Memory B cell (primary cell): ENCODE measurements around the gene CRK.

ENCODE experiments used
- ATAC-seq: fragments of 150-1000 bp; cut with Tn5 transposase; 2 replicates; pipeline ENCODE4 v1.10.0; 2021; ENCODE audit warnings: low read depth, mild to moderate bottlenecking, moderate library complexity
- DNase-seq, 2 donors: peaks; one replicate each; pipeline ENCODE4 v3.0.0; 2022; ENCODE audit warnings: low spot score in 2 of 2
- H3K27ac Mint-ChIP-seq: one replicate; pipeline ENCODE4 v1.8.0; 2022; ENCODE audit warnings: mild to moderate bottlenecking, moderate library complexity, mixed read lengths
- H3K27me3 Mint-ChIP-seq: one replicate; pipeline ENCODE4 v1.8.0; 2022; ENCODE audit warnings: mixed read lengths
- H3K36me3 Mint-ChIP-seq: one replicate; pipeline ENCODE4 v1.8.0; 2022; ENCODE audit warnings: mild to moderate bottlenecking, mixed read lengths
- H3K4me1 Mint-ChIP-seq: one replicate; pipeline ENCODE4 v1.8.0; 2022; ENCODE audit warnings: mixed read lengths
- H3K4me3 Mint-ChIP-seq: one replicate; pipeline ENCODE4 v1.8.0; 2022; ENCODE audit warnings: mild to moderate bottlenecking, moderate library complexity, mixed read lengths
- H3K9me3 Mint-ChIP-seq: one replicate; pipeline ENCODE4 v1.8.0; 2022; ENCODE audit warnings: mixed read lengths

CRK gene

DNA sequence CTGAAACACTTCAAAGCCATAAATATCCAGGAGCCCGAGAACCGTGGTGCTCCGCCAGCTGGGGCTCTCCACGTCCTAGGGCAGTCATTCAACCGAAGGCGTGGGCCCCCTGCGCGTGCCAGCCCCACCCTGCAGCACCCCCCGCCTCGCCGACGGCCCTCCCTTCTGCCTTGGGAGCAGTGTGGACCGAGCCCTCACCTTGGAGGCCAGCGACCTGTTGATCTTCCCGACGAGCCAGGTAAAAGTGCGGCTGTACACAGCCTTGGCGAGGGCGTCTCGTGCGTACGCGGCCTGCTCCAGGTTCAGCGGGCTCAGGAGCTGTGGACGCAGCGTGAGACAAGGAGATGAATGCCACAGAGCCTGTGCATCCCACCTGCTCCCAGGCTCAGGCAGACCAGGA lies 22.4 kb upstream of the CRK start:
- Mint-ChIP-seq H3K27ac (peak overlapping the region; percentile 10), H3K36me3 (peaks cover 23% of the 10 kb centered on the region), H3K4me3 (no peak overlapping the region), H3K4me1 (peaks cover 12% of the 10 kb centered on the region), H3K9me3 (no peaks in the 10 kb centered on the region), H3K27me3 (no peaks in the 10 kb centered on the region)
- no peak for DNase-seq
- no peak for ATAC-seq

DNA sequence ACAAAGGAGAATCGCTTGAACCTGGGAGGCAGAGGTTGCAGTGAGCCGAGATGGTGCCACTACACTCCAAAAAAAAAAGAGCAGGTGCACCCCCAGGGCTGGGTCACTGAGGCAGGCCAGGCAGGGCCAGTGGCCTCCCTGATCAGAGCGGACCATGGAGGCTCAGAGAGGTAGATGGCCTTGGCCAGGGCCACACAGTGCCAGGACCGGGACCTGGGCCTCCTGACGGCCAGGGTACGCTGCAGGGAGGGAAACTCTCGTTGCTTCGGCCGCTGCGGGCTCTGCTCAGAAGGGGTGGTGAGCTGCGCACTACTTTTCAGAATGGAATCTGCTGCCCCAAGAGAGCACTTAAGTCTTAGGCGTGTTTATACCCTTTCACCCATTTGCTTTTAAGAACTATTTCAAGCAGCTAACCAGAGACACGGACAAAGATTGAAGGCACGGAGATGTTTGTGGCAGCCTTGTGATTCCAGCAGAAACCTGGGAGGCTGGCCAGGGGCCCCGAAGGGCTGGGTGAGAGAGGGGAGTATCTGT lies 19.4 kb upstream of the CRK start:
- DNase-seq (no peak), ATAC-seq (no peak)
- Mint-ChIP-seq H3K9me3 (no peaks in the 10 kb centered on the region), H3K36me3 (peaks cover 14% of the 10 kb centered on the region), H3K4me3 (no peak overlapping the region), H3K27me3 (no peaks in the 10 kb centered on the region), H3K27ac (no peak overlapping the region), H3K4me1 (peaks cover 21% of the 10 kb centered on the region)

- Mint-ChIP-seq H3K27ac (peak overlapping the region; percentile 28), H3K4me3 (peak overlapping the region; percentile 58), H3K4me1 (peaks cover 21% of the 10 kb centered on the region), H3K9me3 (no peaks in the 10 kb centered on the region), H3K36me3 (peaks cover 15% of the 10 kb centered on the region), H3K27me3 (no peaks in the 10 kb centered on the region)
- no peak for DNase-seq
- peak; percentile 49 for ATAC-seq
Observed at GRCh38 chr17:1474402-1475189, 18.6 kb upstream of the CRK start.

DNA sequence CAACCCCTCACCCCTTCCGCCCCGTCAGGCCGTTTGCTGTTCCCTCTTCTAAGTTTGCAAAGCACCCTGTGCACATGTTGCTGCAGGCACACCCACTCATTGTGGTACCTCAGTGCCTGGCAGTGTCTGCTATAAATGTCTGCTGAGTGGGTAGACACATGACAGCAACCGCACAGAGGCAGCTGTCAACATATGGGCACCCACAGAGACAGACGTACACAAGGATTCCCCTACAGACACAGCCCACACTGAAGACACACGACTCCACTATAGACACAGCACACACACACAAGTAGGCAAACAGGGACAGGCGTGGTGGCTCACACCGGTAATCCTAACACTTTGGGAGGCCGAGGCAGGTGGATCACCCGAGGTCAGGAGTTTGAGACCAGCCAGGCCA lies 17.8 kb upstream of the CRK start:
- H3K27me3 Mint-ChIP-seq, result no peaks in the 10 kb centered on the region
- H3K36me3 Mint-ChIP-seq, result peaks cover 17% of the 10 kb centered on the region
- DNase-seq (no peak), ATAC-seq (peak; percentile 84)
- H3K9me3 Mint-ChIP-seq, result no peaks in the 10 kb centered on the region
- H3K27ac Mint-ChIP-seq, result peak overlapping the region; percentile 48
- peaks cover 21% of the 10 kb centered on the region for H3K4me1 Mint-ChIP-seq
- H3K4me3 Mint-ChIP-seq, result peak overlapping the region; percentile 38

DNA sequence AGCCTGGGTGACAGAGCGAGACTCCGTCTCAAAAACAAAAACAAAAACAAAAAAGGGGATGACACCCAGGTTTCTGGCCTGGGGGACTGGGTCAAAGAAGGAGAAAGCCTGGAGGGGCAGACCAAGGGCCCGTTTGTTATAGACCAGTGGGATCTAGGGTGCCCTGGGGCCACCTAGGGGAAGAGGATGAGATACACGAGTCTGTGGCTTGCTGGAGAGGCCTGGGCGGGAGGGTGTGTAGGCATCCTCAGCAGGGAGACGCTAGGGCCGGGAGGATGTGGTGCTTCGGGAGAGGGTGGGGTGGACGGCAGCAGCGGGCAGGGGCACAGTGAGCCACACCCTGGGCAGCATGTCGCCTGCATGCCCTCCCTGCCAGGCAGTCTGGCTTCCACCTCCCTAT lies 17.1 kb upstream of the CRK start:
- peak; percentile 16 for ATAC-seq

DNA sequence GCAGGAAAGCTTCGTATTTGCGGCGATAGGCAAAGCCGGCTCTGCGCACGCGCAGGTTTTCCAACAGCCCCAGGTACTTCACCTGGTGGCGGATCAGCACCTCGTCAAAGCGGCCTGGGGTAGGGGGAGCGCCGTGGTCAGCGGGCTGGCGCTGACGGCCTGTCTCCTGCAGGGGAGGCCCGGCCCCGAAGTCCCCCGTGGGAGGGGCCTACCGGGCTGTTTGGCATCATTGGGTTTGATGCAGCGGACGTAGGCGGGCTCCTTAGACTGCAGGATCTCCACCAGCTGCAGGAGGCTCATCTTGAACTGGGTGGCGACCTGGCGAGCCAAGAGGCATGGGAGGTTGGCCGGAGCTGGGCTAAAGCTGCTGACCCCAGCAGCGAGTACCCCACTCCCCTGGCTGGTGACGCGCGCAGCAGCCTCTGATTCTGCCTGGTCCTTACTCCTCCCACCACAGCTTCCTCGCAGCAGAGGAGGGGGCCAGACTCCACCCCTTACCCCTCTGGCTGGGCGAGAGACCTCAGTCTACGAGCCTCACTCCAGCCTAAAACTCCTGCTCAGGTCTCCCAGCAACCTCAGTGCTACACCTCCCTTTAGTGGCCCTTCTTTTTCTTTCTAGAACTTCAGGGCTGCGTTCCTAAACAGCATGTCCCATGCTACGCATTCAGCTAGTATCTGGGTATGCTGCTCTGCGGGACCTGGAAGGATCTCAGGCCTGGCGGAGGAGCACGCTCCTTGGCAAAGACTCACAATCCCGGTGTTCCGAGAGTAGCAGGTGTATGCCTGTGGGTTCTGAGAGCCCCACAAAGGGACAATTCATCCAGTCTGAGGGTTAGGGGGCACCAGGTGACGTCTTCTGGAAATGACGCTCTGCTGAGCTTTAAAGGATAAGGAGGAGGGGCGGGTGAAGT lies 16.1 kb upstream of the CRK start:
- Mint-ChIP-seq H3K4me1 (peaks cover 23% of the 10 kb centered on the region), H3K4me3 (no peak overlapping the region), H3K27me3 (no peaks in the 10 kb centered on the region), H3K36me3 (peaks cover 22% of the 10 kb centered on the region), H3K9me3 (no peaks in the 10 kb centered on the region), H3K27ac (no peak overlapping the region)
- ATAC-seq (no peak), DNase-seq (no peak)

More for the DNA sequence above, 17.1 kb upstream of the CRK start:
- Mint-ChIP-seq H3K4me1 (peaks cover 23% of the 10 kb centered on the region), H3K9me3 (no peaks in the 10 kb centered on the region), H3K27me3 (no peaks in the 10 kb centered on the region), H3K36me3 (peaks cover 22% of the 10 kb centered on the region), H3K4me3 (no peak overlapping the region), H3K27ac (no peak overlapping the region)
- no peak for DNase-seq

- Mint-ChIP-seq H3K27me3 (no peaks in the 10 kb centered on the region), H3K4me3 (no peak overlapping the region), H3K36me3 (peaks cover 22% of the 10 kb centered on the region), H3K4me1 (peaks cover 23% of the 10 kb centered on the region), H3K27ac (no peak overlapping the region), H3K9me3 (no peaks in the 10 kb centered on the region)
- ATAC-seq, result no peak
- DNase-seq, result no peak
Observed at GRCh38 chr17:1471490-1471889, 15.5 kb upstream of the CRK start.

DNA sequence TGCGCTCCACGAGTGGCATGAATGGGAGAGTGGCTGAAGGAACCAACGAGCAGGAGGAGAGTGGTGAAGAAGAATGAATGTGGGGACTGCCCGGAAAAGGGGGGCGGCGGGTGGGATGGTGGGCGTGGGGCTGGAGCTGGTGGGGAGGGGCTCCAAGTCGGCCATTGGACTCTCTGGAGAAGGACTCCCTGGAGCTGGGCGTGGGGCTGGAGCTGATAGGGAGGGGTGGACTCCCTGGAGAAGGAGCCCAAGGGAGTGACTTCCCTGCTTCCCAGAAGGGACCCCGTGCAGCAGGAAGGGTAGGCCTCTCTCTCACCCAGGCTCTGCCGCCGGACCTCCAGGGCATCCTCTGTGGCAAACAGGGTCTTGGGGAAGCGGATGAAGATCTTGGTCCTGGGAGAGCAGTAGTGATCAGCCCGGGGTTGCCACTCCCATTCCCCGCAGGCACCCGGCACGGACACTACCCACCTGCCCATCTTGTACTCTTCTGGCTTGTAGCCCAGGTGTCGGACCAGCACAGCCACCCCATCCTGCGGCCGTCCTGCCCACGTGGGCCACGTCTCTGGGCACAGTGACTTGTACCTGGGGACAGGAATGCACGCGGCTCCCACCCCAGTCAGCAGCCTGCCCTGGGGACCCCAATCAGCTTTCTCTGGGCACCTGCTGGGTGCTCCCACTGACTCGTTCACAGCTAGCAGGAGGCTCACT lies 14.9 kb upstream of the CRK start:
- no peak for ATAC-seq
- H3K27me3 Mint-ChIP-seq, result no peaks in the 10 kb centered on the region
- H3K4me1 Mint-ChIP-seq, result peaks cover 23% of the 10 kb centered on the region
- no peaks in the 10 kb centered on the region for H3K9me3 Mint-ChIP-seq
- no peak overlapping the region for H3K27ac Mint-ChIP-seq
- H3K36me3 Mint-ChIP-seq, result peaks cover 22% of the 10 kb centered on the region
- no peak overlapping the region for H3K4me3 Mint-ChIP-seq
- no peak for DNase-seq

DNA sequence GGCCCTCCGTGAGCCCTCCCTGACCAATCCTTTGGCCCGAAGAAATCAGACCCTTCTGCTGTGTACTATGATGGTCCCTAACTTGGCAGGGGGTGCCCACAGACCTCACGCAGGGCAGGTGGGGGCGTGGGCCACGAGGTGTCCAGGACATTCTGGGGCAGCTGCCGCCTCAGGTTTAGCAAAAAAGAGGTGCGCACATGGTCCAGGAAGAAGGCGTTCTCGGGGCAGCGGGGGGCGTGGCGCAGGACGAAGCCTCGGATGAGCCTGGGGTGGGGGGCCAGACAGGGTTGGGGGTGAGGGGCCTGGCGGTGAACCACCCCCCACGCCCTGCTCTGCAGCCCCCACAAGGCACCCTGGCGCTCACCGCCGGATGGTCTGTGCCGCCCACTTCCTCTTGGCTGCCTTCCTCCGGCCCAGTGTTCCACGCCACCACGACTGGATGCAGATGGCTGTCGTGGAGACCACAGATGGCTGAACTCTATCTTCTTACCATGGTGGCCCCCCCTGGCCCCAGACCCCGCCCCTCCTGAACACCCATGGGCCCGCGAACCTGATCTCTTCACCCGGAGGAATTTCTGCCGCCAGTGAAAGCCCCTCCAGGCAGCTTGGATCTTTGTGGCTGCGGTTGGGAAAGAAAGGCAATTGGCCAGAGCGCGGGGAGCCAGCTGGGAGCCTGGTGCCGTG lies 14.2 kb upstream of the CRK start:
- no peaks in the 10 kb centered on the region for H3K9me3 Mint-ChIP-seq
- no peaks in the 10 kb centered on the region for H3K27me3 Mint-ChIP-seq
- H3K27ac Mint-ChIP-seq, result no peak overlapping the region
- H3K4me1 Mint-ChIP-seq, result peaks cover 23% of the 10 kb centered on the region
- DNase-seq (no peak), ATAC-seq (no peak)
- H3K4me3 Mint-ChIP-seq, result no peak overlapping the region
- H3K36me3 Mint-ChIP-seq, result peaks cover 22% of the 10 kb centered on the region

DNA sequence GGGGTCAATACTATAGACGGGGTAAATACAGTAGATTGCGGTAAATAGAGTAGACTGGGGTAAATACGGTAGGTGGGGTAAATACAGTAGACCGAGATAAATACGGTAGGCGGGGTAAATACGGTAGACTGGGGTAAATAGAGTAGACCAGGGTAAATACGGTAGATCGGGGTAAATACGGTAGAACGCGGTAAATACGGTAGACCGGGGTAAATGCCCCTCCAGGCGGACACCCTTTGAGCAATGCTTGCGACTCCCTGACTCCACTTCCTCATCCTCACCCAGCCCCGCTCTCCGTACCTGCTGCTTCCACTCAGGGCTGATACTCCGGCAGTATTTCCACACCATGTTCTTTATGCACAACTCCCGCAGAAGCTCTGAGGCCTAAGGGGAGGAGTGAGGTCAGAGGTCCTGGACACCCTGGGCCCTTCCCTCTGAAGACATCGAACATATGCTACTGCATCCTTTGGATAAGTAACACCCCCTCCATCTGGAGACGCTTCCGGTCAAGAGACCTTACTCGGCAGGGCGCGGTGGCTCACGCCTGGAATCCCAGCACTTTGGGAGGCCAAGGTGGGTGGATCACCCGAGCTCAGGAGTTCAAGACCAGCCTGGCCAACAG lies 13.3 kb upstream of the CRK start:
- H3K4me1 Mint-ChIP-seq, result peaks cover 22% of the 10 kb centered on the region
- peaks cover 22% of the 10 kb centered on the region for H3K36me3 Mint-ChIP-seq
- no peaks in the 10 kb centered on the region for H3K9me3 Mint-ChIP-seq
- H3K27ac Mint-ChIP-seq, result no peak overlapping the region
- no peak overlapping the region for H3K4me3 Mint-ChIP-seq
- no peaks in the 10 kb centered on the region for H3K27me3 Mint-ChIP-seq
- ATAC-seq (no peak), DNase-seq (no peak)

DNA sequence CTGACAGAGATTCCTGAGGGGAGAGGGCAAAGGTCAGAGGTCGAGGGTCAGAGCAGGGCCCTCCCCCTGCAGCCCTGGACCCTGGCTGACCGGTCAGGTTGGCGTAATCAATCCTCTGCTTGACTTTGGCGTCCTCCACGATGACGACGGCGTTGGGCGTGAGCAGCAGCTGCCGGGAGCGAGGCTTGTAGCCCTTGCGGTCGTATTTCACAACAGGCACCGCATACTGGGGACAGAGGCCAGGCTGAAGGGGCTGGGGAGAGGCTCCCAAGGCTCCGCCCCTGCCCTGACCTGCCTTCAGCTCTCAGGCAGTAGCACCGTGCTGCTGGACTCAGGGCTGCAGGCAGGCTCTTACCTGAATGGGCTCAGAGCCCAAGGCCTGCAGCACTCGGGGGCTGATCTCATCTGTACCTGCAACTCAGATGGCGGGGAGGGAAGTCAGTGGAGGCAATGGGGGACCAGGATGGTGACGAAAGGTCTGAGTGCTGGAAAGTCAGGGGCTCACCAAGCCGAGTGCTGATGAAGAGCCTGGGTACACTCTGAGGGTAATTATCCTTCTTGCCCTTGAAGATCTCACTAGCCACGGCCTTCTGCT lies 12.0 kb upstream of the CRK start:
- Mint-ChIP-seq H3K36me3 (peaks cover 22% of the 10 kb centered on the region), H3K27ac (no peak overlapping the region), H3K9me3 (no peaks in the 10 kb centered on the region), H3K4me3 (no peak overlapping the region), H3K4me1 (peaks cover 19% of the 10 kb centered on the region), H3K27me3 (no peaks in the 10 kb centered on the region)
- ATAC-seq, result no peak
- DNase-seq, result no peak

DNA sequence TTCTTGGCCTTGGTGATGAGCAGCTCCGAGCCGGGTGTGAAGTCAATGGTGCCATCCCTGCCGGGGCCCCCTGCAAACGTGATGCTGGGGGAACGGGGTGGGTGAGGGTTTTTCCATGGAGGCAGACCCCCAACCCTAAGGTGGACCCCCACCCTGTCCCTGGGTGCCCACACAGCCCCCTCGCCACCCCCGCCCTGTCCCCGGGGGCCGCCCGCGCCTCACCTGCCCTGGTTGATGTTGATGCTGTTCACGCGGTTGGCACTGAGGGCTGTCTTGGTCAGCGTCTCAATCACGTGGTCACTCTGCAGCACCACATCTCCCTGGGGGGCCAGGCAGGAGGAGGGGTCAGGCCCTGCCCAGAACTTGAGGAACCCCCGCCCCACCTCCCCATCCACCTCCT lies 11.2 kb upstream of the CRK start:
- Mint-ChIP-seq H3K9me3 (no peaks in the 10 kb centered on the region), H3K4me1 (peaks cover 23% of the 10 kb centered on the region), H3K4me3 (no peak overlapping the region), H3K27ac (no peak overlapping the region), H3K27me3 (no peaks in the 10 kb centered on the region), H3K36me3 (peaks cover 21% of the 10 kb centered on the region)
- ATAC-seq (no peak), DNase-seq (no peak)

DNA sequence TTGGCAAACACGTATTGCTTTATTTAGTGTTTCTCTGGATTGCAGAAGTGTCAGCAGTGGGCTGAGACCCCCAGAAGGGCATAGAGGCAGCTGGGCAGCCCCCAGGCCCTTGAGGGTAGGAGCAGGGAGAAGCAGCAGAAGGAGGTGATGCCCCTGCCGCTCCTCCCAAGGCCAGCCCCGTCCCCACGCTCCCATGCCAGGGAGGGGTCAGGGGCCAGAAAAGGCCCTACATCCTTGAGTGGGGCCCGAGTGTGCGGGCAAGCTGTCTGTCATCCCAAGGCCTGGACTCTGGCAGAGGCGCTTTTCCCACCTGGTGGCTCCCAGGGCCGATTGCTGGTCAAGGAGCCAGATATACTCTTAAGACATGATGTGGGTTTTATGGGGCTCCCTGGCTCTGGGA lies 8.2 kb upstream of the CRK start:
- Mint-ChIP-seq H3K4me1 (peaks cover 29% of the 10 kb centered on the region), H3K36me3 (peaks cover 13% of the 10 kb centered on the region), H3K27me3 (peaks cover 3% of the 10 kb centered on the region), H3K27ac (no peak overlapping the region), H3K4me3 (no peak overlapping the region), H3K9me3 (no peaks in the 10 kb centered on the region)
- DNase-seq (no peak), ATAC-seq (no peak)
